Hippocampal formation (tissue), 2 donors: Measurements from ENCODE around the gene PPP3CA.
"Not testable (repeated sequence)": the region's sequence is repeated elsewhere in the genome, so short reads cannot be mapped to it uniquely, and the experiment has no call there.

Source experiments
- DNase-seq, 2 donors: peaks; one replicate each; lab custom pipeline; 2025; lab: John Stamatoyannopoulos, UW

Gene PPP3CA

DNA sequence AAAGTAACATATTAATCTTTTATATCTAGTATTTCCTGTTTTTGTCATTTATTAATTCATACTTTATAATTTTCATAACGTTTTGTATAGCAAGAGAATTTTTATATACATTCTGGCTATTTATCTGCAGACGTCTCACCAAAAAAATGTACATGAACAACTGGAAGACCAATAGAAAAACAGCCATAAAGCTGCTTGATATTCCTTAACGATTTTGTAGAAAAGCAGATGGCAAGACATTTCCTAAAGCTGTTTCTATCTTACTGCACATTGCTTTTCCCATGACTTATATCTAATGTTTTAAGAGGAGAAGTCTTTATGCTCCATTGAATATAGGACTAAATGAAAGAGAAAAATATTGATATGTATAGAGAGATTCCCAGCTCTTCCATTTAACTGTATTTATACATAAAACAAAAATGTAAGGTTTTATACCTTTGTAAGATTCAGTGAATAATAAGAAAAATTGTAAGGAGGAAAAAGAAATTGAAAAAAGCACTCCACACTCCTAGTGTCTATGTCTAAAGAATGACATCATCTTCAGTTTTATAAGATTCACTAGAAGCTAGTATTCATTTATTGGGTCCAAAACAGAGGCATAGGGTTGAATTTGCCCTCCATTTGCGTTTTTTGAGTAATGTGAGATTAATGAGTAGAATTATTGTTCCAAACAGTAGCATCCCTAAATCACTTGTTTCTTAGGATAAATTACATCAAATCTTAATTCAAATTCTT, 248.5 kb downstream of the PPP3CA start:
- no peak for DNase-seq

DNA sequence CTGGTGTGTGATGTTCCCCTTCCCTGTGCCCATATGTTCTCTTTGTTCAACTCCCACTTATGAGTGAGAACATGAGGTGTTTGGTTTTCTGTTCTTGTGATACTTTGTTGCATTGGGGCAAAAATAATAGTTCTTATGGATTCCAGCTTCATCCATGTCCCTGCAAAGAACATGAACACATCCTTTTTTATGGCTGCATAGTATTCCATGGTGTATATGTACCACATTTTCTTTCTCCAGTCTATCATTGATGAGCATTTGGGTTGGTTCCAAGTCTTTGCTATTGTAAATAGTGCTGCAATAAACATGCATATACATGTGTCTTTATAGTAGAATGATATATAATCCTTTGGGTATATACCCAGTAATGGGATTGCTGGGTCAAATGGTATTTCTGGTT, 254.7 kb downstream of the PPP3CA start:
- not testable (repeated sequence) for DNase-seq

DNA sequence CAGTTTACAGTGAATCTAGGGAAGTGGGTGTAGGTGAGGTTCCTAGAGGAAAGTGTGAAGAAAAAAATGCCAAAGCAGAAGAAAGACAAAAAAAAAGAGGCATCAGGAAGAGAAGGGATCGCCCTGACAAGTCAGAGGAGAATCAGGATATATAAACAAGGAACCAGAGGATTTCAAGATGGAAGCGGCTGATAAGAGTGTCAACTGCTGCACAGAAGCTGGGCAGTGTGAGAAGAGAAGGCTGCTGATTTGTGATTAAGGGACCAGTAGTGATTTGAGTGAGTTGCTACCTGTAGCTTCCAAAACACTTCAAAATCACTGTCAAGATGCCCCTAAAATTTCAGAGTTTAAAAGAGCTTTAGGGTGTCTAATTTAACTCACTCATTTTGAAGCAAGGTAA, 258.2 kb downstream of the PPP3CA start:
- DNase-seq, result no peak

DNA sequence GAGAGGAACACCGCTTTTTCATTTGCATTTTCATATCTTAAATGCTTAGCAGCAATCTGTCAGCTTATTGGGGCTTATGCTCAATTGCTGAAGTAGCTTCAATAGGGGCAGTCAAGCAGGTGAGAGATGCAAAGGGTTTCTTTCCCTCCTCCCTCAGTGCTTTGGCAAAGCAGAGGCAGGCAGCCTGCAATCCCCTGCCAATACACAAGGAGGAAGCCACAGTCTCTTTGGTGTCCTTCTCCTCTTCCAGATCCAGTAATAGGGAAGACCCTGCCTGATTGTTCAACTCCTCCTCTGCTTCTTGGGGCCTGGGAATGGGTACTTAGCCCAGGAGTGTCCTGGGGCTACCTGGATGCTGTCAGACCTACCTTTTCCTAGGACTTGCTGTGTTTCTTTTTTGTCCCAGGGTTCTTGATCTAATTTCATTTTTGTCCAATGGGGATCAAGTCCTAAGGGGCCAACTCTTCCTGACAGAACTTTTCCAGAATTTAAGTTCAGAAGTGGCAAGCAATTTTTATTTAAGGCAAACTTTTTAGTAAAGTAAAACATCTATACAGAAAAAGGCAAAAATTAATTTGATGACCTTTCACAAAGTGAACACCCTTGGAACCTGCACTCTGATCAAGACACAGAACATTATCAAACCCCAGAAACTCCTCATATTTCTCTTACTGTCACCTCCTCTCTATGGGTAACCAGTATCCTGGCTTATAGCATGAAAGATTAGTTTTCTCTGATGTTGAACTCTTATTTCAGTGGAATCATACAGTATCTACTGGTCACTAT, 260.3 kb downstream of the PPP3CA start:
- DNase-seq, result no peak

DNA sequence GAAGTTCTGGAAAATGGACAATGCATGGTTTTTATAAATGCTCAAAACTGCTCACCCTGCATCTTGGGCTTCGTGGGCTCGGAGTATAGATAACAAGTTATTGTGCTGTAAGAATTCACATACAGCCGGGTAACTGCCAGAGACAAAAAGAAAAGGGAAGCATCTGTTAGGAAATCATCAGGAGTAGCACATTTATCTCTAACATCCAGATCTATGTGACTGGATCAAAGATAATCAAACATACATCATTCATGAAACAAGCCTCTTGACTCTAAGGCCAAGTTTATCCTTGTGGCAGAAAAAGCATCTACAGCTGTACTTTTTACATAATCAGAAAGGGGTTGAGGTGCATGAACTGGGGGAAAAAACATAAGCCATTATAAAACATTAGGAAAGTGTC, 264.2 kb downstream of the PPP3CA start:
- no peak for DNase-seq

DNA sequence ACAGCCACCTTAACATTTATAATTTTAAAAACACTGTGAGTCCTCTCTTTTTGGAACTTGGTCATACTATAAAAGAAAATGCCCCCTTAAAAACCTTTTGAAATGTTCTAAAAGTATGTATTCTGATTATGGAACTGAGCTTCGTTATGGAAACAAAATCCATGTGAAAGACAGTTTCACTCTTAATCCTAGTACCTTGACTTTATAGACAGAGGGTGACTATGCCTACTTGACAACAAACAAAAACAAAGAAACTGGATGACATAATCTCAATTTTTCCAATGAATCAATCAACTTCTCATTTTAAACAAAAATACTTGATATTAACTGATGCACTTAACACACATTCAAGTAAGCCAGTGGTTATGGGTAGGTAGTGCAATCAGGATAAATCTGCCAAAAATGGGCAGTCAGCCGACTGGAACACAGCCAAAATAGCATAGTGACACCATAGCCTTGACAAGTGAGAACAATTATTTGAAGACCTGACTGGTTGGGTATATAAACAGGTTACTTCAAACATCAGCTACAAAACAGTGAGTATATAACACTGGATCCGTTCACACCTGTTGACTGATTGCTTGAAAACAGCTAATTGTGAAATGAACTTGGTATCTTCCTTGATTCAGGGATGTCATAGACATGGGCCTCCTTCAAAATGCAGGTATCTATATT, 265.5 kb downstream of the PPP3CA start:
- DNase-seq, result no peak

DNA sequence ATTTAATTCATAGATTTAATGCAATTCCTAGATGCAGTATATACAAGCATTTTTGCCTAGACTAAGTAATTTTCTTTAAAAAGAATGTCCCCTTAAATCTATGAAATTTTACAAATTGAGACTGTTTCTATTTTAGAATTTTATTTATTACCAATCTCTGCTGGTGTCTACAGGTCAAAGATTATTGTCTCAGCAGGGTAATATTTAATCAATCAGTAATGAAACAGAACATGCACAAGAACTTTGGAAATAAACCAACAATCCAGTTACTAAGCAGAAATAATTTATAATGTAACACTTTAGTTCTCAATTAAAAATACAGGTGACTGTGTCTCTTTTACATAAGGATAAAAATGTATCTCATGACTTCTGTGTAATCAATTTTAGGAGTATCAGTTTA, 266.2 kb downstream of the PPP3CA start:
- no peak for DNase-seq

DNA sequence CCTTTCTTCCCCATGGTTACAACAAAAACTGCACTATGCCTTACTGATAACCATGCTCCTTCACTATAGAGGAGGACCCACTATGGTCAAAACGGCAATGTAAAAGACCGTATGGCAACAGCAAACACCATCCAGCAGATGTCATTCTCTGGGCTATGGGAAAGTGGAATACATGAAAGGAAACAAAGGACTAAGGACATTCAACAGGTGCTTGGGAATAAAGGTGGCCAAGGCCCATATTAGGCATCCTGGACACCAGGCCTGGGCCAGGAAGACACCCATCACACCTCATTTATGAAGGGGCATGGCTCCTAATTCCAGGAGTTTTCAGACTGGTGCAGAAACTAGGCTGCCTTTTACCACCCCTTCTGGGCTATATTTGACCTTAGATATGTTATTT, 268.4 kb downstream of the PPP3CA start:
- no peak for DNase-seq

DNA sequence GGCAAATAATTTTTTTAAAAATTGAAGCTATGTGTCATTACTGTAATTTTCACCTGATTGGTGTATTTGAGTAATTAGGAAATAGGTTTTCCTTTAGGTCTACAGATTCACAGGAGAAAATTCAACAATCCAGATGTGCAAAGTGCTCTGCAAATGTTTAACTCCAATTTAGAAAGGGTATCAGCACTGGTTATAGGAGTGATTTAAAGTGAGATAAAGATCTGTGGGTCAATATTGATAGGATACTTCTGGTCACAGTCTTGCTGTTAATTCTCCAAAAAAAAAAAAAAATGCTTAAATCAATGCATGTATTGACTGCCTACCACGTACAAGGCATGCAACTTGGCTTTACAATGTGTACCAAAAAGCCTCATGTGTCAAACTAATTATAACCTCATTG, 271.3 kb downstream of the PPP3CA start:
- no peak for DNase-seq

DNA sequence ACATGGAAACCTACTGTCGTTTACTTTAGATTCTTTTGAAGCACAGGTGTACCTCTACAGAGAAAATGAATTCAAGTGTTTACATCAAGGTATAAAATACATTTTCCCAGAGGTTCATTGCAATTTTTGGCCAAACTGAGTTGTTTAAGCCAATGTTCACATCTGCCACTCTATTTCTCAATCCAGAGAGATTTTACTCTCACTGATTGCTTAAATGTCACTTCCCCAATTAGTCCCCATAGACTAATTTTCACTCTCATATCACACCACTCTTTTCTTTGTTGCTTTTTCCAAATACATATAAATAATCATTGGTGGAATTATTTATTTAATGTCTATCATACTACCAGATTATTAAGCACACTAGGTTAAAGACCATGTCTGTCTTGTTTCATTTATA, 271.8 kb downstream of the PPP3CA start:
- DNase-seq, result no peak

DNA sequence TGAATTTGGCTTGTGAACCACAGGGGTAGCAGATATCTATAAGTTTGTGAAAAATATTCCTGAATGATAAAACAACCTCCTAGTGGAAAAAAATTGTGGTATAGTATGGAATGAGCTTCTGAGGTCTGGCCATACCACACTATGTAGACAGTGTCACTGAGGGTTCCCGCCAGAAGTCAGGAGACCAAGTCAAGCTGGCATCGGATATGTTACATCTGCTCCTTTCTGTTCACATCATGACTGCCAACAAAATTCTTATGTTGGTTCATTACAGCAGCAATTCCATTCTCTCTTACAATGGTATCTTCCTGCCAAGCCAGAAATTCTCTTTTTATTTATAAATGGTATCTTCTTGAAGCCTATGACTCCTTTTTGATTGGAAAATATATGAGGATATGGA, 273.0 kb downstream of the PPP3CA start:
- DNase-seq, result no peak

DNA sequence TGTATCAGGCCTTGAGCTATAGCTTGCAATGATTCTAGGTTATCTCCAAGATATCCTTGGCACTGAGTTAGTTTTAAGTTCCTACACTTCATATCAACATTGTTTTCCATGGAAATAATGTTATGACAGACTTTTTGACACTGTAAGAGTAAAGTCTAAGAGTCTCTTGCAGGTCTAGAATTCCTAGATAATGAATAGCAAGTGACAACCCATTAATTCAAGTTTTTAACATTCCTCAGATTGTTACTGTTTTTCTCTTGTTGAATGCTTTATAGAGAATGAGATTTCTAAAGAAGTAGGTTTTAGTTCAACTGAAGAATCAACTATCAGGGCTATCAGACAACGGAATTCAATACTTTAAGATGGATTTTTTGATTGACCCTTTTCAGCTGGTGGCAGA, 276.1 kb downstream of the PPP3CA start:
- no peak for DNase-seq

DNA sequence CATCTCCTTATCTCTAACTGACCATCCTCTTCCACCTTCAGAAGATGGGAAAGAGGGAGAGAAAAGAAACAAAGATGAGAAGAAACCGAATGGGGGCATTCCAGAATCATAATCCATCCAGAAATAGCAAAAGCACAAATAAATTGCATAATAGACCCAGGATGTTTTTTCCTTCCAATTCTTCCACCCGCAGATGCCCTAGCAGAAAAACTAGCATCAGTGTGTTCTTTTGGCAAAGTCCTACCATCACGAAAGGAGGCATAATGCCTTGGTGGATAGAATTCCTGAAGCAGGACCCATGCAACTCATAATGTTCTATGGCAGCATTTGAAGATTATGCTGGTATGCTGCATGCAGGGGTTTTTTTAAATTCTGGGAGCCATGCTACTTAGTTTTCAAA, 279.2 kb downstream of the PPP3CA start:
- DNase-seq, result peak in 1 of 2 donors; percentile 41

DNA sequence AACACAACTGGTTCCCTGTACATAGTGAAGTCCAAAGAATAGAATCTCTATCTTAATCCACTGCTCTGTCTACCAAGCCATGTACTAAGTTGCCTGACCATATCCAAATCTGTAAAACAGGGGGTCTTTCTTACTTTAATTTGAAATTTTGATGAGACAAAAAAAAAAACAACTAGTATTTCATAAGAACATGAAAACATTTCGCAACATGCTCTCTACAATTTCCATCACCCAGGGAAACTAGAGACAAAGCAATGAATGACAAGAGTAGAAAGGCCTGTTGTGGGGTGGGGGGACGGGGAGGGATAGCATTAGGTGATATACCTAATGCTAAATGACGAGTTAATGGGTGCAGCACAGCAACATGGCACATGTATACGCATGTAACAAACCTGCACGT, 279.9 kb downstream of the PPP3CA start:
- DNase-seq, result no peak

DNA sequence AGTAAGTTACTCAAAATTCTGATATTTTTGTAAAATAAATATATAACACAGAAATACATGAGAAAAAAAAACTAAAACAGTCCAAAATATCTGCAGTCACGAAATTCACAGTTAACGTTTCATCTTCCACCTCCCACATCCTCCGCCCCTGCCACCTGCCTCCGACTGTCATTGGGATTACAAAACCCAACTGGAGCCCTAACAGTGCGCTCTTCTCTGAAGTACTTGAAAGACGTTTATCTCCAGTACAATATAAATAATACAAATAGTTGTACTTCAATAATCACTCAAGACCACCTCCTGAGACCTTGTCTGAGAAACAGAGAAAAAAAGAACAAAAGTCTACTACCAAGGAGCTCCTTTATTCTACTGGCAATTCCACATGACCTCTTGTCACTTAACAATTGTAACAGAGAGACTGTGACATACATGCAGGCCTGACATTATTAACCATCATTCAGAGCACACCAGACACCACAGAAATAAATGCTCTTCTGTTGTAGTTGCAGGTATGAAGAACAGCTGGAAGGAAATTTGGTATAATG, 280.6 kb downstream of the PPP3CA start:
- DNase-seq, result no peak

DNA sequence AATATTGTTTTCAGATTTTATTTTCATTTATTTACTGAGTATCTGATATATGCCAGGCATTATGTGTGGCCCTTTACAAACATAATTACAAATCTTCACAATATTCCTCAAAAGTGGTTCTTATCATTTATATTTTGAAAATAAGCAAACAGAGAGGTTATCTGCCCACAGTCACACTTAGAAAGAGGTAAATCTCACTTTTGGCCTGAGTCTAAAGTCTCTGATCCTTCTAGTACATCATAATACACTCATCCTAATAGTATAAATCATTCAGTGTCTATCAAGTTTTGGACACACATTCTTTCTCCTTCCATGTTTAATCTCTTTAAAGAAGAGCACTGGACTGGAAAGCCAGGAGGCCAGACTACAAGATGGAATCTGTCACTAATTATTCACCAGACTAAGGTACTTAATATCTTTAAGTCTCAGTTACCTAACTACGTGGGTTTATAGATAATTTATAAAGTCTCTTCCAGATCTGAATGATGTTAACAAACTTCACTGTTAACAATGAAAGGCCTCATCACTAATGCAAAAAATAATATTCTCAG, 281.3 kb downstream of the PPP3CA start:
- no peak for DNase-seq

DNA sequence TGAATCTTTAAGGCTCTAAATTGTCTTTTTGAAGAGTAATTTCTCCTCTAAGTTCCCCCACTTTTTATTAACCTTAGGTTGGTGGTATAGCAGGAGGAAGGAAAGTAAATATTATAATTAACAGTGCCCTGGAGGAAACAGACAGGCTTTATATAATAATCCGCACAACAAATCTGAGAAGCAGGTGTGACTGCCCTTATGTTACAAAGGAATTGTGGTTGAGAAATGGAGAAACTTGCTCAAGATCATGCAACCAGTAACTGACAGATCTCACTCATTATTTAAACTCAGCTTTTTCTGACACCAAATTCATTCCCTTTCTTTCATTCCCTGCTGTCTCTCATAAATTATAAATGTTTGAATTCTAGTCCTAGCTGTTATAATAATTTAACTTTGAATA, 282.0 kb downstream of the PPP3CA start:
- no peak for DNase-seq

DNA sequence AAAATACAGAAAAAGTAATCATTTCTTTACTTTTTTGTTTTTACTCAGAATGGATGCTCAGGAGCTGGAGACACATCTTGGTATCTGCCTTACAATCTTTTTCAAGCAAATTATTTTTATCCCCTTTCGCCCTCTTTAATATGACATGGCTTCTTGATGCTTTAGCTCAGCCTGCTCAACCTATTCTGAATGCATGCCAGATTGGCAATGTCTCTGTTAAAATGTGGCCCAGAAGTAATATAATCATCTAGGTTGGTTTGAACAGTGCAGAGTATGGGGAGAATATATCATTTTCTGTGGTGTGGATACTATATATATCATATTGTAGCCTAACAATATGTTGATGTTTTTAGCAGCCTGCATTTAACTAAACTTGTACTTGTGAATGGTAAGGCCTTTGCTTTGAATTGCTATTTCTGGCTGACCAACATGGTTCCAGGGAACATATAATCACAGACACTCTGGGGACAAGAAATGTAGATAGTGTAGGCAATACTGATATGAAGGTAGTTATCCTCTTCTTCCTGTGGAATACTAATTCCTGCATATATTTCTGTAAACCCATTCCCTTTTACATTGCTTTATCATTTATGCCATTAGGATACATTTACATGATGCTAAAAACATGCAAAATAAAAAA, 282.7 kb downstream of the PPP3CA start:
- no peak for DNase-seq

DNA sequence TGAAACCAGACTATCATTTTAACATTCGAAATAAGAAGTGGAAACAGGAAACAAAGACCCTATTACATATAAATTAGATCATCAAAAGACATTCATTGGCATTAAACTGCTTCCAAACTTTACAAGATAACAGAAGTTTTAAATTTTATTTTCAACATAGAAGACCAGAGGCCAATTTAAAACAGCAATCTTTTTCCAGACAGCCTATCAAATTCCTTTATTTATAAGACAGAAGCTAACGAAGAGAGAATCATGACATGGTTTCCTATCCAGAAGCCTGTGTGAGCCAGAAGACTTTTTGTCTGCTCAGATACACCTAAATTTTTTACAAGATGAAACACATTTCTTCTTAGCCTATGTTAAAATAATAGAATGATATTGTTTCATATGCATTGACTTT, 291.9 kb downstream of the PPP3CA start:
- DNase-seq, result no peak

DNA sequence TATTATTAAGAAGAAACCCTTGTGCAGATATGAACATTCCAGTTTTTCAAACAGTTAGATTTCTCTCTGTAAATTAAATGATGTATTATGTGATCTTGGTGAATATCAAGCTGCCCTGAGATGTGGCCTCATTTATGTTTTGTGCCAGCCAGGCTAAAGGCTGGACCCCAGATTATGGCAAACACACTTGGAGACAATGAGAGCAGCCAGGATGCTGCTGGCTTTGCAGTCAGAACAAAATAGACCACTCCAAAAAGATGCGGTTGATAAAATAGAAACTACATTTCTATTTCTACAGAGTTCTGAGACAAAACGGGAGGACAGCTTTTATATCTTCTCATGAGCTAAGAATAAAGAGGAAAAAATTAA, 296.5 kb downstream of the PPP3CA start:
- DNase-seq, result no peak

DNA sequence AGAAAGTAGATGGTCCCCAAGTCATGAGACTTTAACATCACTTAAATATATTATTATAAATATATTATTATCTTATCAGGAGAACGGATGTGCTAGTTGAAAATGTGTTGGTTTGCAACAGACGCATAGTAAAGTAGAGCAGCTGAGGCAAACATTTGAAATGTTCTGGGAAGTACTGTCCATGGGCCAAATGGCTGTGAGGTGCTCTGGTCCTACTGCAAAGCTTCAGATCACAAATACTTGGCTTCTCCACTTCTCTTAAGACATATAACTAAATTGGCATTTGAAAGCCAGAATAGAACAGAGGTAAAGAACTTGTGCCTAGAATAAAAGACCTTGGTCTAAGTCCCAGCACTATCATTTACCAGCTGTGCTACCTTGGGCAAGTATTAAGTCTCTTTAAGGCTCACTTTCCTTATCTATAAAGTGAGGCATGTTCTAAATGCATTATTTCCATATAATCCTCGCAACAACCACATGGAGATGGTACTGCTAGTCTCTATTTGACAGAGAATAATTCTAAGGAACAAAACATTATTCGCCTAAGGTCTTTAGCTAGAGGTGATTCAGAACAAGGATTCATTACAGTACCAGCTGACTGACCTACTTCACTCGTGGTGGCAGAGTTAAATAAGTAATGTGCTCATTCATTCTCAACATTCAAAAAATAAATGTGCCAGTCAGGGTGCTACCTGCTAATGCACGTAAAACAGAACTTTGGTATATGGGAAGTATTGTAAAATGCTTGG, 297.1 kb downstream of the PPP3CA start:
- DNase-seq, result no peak
